NCI-H2081 treated with DMSO at 0.1 percent for 48 hours (cell line): ENCODE data around the gene CCDC146.
"Not testable (repeated sequence)": the region's sequence is repeated elsewhere in the genome, so short reads cannot be mapped to it uniquely, and the experiment has no call there.

Source experiments
- DNase-seq: peaks from one replicate; lab custom pipeline; 2025; lab: John Stamatoyannopoulos, UW

The CCDC146 gene

GRCh38 chr7:77199013-77199966 lies 76.9 kb downstream of the CCDC146 start, which contains the start of gene FGL2:
Gene FGL2 (minus strand): TSS chr7:77199819. CDS start chr7:77199793, 26 bp downstream.
- no peak for DNase-seq

- no peak for DNase-seq
Observed at GRCh38 chr7:77200542-77200941, 78.1 kb downstream of the CCDC146 start.

GRCh38 chr7:77202481-77202976 lies 80.1 kb downstream of the CCDC146 start:
- DNase-seq: no peak

- DNase-seq: no peak
Observed at GRCh38 chr7:77205706-77206105, 83.3 kb downstream of the CCDC146 start.

GRCh38 chr7:77208416-77208815 lies 86.0 kb downstream of the CCDC146 start:
- DNase-seq: no peak

GRCh38 chr7:77209479-77210139 lies 87.2 kb downstream of the CCDC146 start:
- no peak for DNase-seq

GRCh38 chr7:77216181-77216845 lies 93.9 kb downstream of the CCDC146 start:
- no peak for DNase-seq

- no peak for DNase-seq
Observed at GRCh38 chr7:77217474-77218185, 95.2 kb downstream of the CCDC146 start.

- DNase-seq: not testable (repeated sequence)
Observed at GRCh38 chr7:77219701-77220331, 97.4 kb downstream of the CCDC146 start.

- DNase-seq: no peak
Observed at GRCh38 chr7:77222065-77222464, 99.7 kb downstream of the CCDC146 start.

GRCh38 chr7:77222819-77223218 lies 100.4 kb downstream of the CCDC146 start:
- no peak for DNase-seq

- DNase-seq: no peak
Observed at GRCh38 chr7:77223261-77223660, 100.8 kb downstream of the CCDC146 start.

- DNase-seq: no peak
Observed at GRCh38 chr7:77226357-77226839, 104.0 kb downstream of the CCDC146 start.

- DNase-seq: not testable (repeated sequence)
Observed at GRCh38 chr7:77228795-77229194, 106.4 kb downstream of the CCDC146 start.

- DNase-seq: no peak
Observed at GRCh38 chr7:77232467-77232866, 110.1 kb downstream of the CCDC146 start.

GRCh38 chr7:77235276-77235675 lies 112.9 kb downstream of the CCDC146 start:
- DNase-seq: no peak

GRCh38 chr7:77238703-77239136 lies 116.3 kb downstream of the CCDC146 start:
- no peak for DNase-seq

GRCh38 chr7:77239471-77239870 lies 117.1 kb downstream of the CCDC146 start:
- DNase-seq: no peak

GRCh38 chr7:77242068-77242467 lies 119.7 kb downstream of the CCDC146 start:
- no peak for DNase-seq

- DNase-seq: no peak
Observed at GRCh38 chr7:77242554-77242953, 120.1 kb downstream of the CCDC146 start.
